HepG2 (cell line): ENCODE results near the gene CD58. TPM values are rescaled to one million over a fixed set of nuclear protein-coding genes. Genes with fewer than 3 reads are reported as not detected.

ENCODE experiments used
- CHD2 ChIP-seq: IDR thresholded peaks from 2 replicates; pipeline ENCODE4 v1.6.1; 2011; ENCODE audit warnings: low read depth, low read length, improper control_type of control experiment
- DBP ChIP-seq: sonication (generic); formaldehyde crosslinking; IDR thresholded peaks from 2 replicates; pipeline ENCODE4 v1.4.0; 2020; ENCODE audit warnings: missing genetic modification reagents; ENCODE audit errors: not compliant biosample characterization
- ELF4 ChIP-seq: sonication (generic); formaldehyde crosslinking; IDR thresholded peaks from 2 replicates; pipeline ENCODE4 v1.5.0; 2020; ENCODE audit warnings: missing genetic modification reagents, mild to moderate bottlenecking, moderate library complexity, borderline replicate concordance
- FLYWCH1 ChIP-seq: sonication (generic); formaldehyde crosslinking; IDR thresholded peaks from 2 replicates; pipeline ENCODE4 v1.8.1; 2023; ENCODE audit warnings: mild to moderate bottlenecking, missing genetic modification reagents
- GABPA ChIP-seq, 2 experiments: IDR thresholded peaks; 2 replicates each; pipeline ENCODE4 v1.6.1; 2011 to 2016; ENCODE audit warnings: low read depth in 2 of 2, low read length in 1 of 2, missing biosample characterization in 1 of 2, missing genetic modification characterization in 1 of 2
- GPN1 ChIP-seq: sonication (generic); formaldehyde crosslinking; IDR thresholded peaks from 2 replicates; pipeline ENCODE4 v1.5.1; 2020; ENCODE audit warnings: missing genetic modification reagents, borderline replicate concordance
- HES4 ChIP-seq: sonication (generic); formaldehyde crosslinking; IDR thresholded peaks from 2 replicates; pipeline ENCODE4 v1.9.0; 2021; ENCODE audit warnings: mild to moderate bottlenecking, missing genetic modification reagents, borderline replicate concordance
- MAFF ChIP-seq: IDR thresholded peaks from 2 replicates; pipeline ENCODE4 v1.6.1; 2011; ENCODE audit warnings: low read depth, low read length, improper control_type of control experiment
- MBNL3 ChIP-seq: fragments of 250-450 bp; sonication (Bioruptor Pico); conservative IDR thresholded peaks from 2 replicates; pipeline ENCODE4 v1.8.0; 2022; ENCODE audit warnings: mild to moderate bottlenecking, inconsistent platforms
- MLX ChIP-seq: IDR thresholded peaks from 2 replicates; pipeline ENCODE4 v1.6.1; 2016
- NFYC ChIP-seq: IDR thresholded peaks from 2 replicates; pipeline ENCODE4 v1.6.1; 2016; ENCODE audit warnings: missing genetic modification reagents, missing compliant biosample characterization
- PTBP1 ChIP-seq: fragments of 200-400 bp; formaldehyde crosslinking; IDR thresholded peaks from 2 replicates; pipeline ENCODE4 v1.6.1; 2018; ENCODE audit warnings: low read length, low read depth; ENCODE audit not compliant: poor library complexity, severe bottlenecking
- RELA ChIP-seq: sonication (generic); formaldehyde crosslinking; IDR thresholded peaks from 2 replicates; pipeline ENCODE4 v1.4.0; 2020; ENCODE audit warnings: missing genetic modification reagents
- RFXAP ChIP-seq: sonication (generic); formaldehyde crosslinking; IDR thresholded peaks from 2 replicates; pipeline ENCODE4 v1.4.0; 2020; ENCODE audit warnings: missing genetic modification reagents, borderline replicate concordance
- RXRB ChIP-seq: IDR thresholded peaks from 2 replicates; pipeline ENCODE4 v1.6.1; 2016; ENCODE audit warnings: borderline replicate concordance, missing genetic modification reagents, missing compliant biosample characterization
- SIN3A ChIP-seq: IDR thresholded peaks from 2 replicates; pipeline ENCODE4 v1.6.1; 2011; ENCODE audit warnings: low read depth, mild to moderate bottlenecking, control low read depth, low read length, borderline replicate concordance
- SOX5 ChIP-seq: IDR thresholded peaks from 2 replicates; pipeline ENCODE4 v1.6.1; 2016; ENCODE audit warnings: borderline replicate concordance
- SPEN ChIP-seq: sonication (generic); formaldehyde crosslinking; IDR thresholded peaks from 2 replicates; pipeline ENCODE4 v1.5.1; 2020; ENCODE audit warnings: low read depth, mild to moderate bottlenecking, missing genetic modification reagents
- U2AF1 ChIP-seq: fragments of 200-400 bp; formaldehyde crosslinking; optimal IDR thresholded peaks from 2 replicates; pipeline ENCODE3; 2017; ENCODE audit warnings: mild to moderate bottlenecking, low read depth, low read length
- ZFP37 ChIP-seq: sonication (generic); formaldehyde crosslinking; IDR thresholded peaks from 2 replicates; pipeline ENCODE4 v1.4.0; 2020; ENCODE audit warnings: missing genetic modification reagents, borderline replicate concordance
- ZNF260 ChIP-seq: sonication (generic); formaldehyde crosslinking; IDR thresholded peaks from 2 replicates; pipeline ENCODE4 v1.4.0; 2020; ENCODE audit warnings: missing genetic modification reagents, low read depth, mild to moderate bottlenecking, borderline replicate concordance
- ZNF530 ChIP-seq: sonication (generic); formaldehyde crosslinking; IDR thresholded peaks from 2 replicates; pipeline ENCODE4 v1.5.0; 2020; ENCODE audit warnings: low read depth, mild to moderate bottlenecking, missing genetic modification reagents
- ZNF720 ChIP-seq: sonication (generic); formaldehyde crosslinking; IDR thresholded peaks from 2 replicates; pipeline ENCODE4 v1.4.0; 2020; ENCODE audit warnings: missing genetic modification reagents
- ZNF788 ChIP-seq: sonication (generic); formaldehyde crosslinking; IDR thresholded peaks from 2 replicates; pipeline ENCODE4 v1.5.0; 2020; ENCODE audit warnings: mild to moderate bottlenecking, missing genetic modification reagents, borderline replicate concordance
- polyA plus RNA-seq, 8 experiments: library from polyadenylated mRNA; depleted of rRNA in 3 of 8; stranded (reverse) in 7 of 8; unstranded in 1 of 8; fragments of >200 nt; fragmentation: Illumina TruSeq in 4 of 8; extraction: Trizol in 4 of 8; gene quantifications; 2 replicates each; pipeline versions ENCODE4 v1.2.1 to v1.2.3, GENCODE V29; 2011 to 2016; ENCODE audit warnings: low read depth in 4 of 8, missing spikeins in 1 of 8, mixed read lengths in 1 of 8; ENCODE audit not compliant: insufficient read depth in 1 of 8
- total RNA-seq, 5 experiments: library from RNA; depleted of rRNA; stranded (reverse); fragments of >200 nt; fragmentation: Illumina TruSeq; extraction: Trizol; gene quantifications; 2 replicates each; pipeline ENCODE4 v1.2.3, GENCODE V29; 2016; ENCODE audit warnings: low read depth in 1 of 5
- TF ChIP-seq, protein P1 (sequence below): sonication (generic); formaldehyde crosslinking; IDR thresholded peaks from 2 replicates; pipeline ENCODE4 v1.4.0; 2020; ENCODE audit warnings: low read depth, mild to moderate bottlenecking, missing genetic modification reagents
- TF ChIP-seq, protein P2 (sequence below): IDR thresholded peaks from 2 replicates; pipeline ENCODE4 v1.6.1; 2016; ENCODE audit warnings: low read depth, borderline replicate concordance
- TF ChIP-seq, protein P3 (sequence below): sonication (generic); formaldehyde crosslinking; IDR thresholded peaks from 2 replicates; pipeline ENCODE4 v1.8.0; 2022; ENCODE audit warnings: mild to moderate bottlenecking, missing genetic modification reagents, moderate library complexity

CD58 gene
- total and polyA plus RNA-seq, 2 of the 13 experiments (the other 11 are each of a cell fraction or from before 2014, with no cell fraction given): 9.4 to 13.5 TPM

GRCh38 chr1:116474921-116475849 is 95.6 kb downstream of the CD58 start (continued):
- TF ChIP-seq, protein P1, sequence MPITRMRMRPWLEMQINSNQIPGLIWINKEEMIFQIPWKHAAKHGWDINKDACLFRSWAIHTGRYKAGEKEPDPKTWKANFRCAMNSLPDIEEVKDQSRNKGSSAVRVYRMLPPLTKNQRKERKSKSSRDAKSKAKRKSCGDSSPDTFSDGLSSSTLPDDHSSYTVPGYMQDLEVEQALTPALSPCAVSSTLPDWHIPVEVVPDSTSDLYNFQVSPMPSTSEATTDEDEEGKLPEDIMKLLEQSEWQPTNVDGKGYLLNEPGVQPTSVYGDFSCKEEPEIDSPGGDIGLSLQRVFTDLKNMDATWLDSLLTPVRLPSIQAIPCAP (CRISPR knock-in tag): 0 out of 2 replicates have a peak, but pooled peaks have one; percentile 54
- TF ChIP-seq SIN3A (0 out of 2 replicates have a peak, but pooled peaks have one; percentile 43), ZFP37 (CRISPR knock-in tag) (no peak), GABPA (IDR thresholded peaks at IDR 0.05; ENCODE audit: low read depth, low read length) (no peak), GABPA (CRISPR knock-in tag; IDR thresholded peaks at IDR 0.05; ENCODE audit: low read depth) (no peak; the same call in 1 of the 2 replicates), DBP (CRISPR knock-in tag) (no peak), MBNL3 (CRISPR knock-in tag) (no peak), GPN1 (CRISPR knock-in tag) (no peak), HES4 (no peak), FLYWCH1 (CRISPR knock-in tag) (no peak), RELA (CRISPR knock-in tag) (no peak), ZNF788 (CRISPR knock-in tag) (peak; percentile 94; the same call in 1 of the 2 replicates), U2AF1 (no peak), MAFF (0 out of 2 replicates have a peak, but pooled peaks have one; percentile 12), ZNF260 (CRISPR knock-in tag) (no peak), ZNF720 (CRISPR knock-in tag) (no peak), SPEN (CRISPR knock-in tag) (peak; percentile 76; the same call in 1 of the 2 replicates), NFYC (peak; percentile 38; the same call in 1 of the 2 replicates), PTBP1 (no peak), ZNF530 (CRISPR knock-in tag) (no peak), RXRB (CRISPR knock-in tag) (peak; percentile 93), MLX (CRISPR knock-in tag) (peak; percentile 80; the same call in 1 of the 2 replicates), CHD2 (no peak), RFXAP (CRISPR knock-in tag) (peak; percentile 84; the same call in 1 of the 2 replicates), SOX5 (peak; percentile 98), ELF4 (no peak)
- TF ChIP-seq, protein P2, sequence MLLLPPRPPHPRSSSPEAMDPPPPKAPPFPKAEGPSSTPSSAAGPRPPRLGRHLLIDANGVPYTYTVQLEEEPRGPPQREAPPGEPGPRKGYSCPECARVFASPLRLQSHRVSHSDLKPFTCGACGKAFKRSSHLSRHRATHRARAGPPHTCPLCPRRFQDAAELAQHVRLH (CRISPR knock-in tag): peak; percentile 87; the same call in 1 of the 2 replicates
- TF ChIP-seq, protein P3, sequence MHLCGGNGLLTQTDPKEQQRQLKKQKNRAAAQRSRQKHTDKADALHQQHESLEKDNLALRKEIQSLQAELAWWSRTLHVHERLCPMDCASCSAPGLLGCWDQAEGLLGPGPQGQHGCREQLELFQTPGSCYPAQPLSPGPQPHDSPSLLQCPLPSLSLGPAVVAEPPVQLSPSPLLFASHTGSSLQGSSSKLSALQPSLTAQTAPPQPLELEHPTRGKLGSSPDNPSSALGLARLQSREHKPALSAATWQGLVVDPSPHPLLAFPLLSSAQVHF (CRISPR knock-in tag): no peak
